AML-193 (cell line): ENCODE measurements around the gene ZAR1L.

Experiments used
- DNase-seq, 2 experiments: peaks; one replicate each; lab custom pipeline; 2025; lab: John Stamatoyannopoulos, UW

ZAR1L gene

DNA sequence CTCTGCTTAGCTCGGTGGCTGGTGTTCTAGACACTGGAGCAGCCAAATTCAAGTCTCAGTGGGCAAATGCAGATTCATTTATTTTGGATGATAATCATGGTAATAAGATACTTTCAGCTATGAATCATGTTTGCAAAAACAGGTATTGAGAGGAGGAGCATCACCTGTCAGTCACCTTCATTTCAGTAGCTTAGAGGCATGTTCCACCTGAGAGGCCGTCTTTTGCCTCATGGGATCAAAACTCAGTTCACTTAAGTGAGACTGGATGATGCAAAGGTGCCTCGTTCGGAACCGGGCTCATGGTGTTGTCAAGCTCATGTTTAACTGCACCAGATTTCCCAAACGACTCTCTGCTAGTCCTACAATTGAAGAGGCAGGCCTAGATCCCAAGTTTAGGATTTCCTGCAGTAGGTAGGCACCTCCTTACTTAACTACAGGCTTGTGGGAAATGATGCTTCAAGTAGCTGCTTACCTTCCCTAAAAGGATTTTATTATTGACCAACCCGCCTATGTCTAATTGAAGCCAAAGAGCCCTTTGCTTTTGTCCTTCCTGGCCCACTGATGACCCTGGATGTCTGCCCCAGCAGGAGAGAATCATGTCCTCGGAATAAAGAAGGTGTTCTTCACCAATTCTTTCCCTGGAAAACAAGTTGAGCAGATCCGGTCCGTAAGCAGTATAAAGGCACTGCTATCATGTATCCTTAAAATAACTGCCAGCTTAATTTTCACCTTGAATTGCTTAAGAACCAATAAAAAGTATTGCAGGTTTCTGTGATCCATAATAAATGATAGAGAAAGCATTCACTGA lies 60.0 kb downstream of the ZAR1L start:
- no peak for DNase-seq

DNA sequence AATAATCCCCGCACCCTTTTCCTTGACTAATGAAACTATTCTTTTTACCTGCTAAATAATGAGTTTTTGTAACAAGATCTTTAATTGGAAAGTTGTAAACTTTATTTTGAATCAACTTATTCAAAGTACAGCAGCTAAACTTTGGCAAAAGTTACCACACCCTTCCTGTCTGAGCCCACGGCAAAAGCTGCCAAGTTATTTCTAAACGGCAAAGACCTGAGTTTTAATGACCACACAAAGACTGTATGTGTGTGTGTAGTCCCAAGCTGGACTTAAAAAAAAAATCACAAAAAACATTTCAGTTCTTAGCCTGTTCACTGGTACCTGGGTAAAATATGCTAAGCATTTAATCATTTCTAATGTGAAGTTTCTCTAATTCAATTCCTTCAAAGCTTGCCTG lies 60.7 kb downstream of the ZAR1L start:
- no peak for DNase-seq

DNA sequence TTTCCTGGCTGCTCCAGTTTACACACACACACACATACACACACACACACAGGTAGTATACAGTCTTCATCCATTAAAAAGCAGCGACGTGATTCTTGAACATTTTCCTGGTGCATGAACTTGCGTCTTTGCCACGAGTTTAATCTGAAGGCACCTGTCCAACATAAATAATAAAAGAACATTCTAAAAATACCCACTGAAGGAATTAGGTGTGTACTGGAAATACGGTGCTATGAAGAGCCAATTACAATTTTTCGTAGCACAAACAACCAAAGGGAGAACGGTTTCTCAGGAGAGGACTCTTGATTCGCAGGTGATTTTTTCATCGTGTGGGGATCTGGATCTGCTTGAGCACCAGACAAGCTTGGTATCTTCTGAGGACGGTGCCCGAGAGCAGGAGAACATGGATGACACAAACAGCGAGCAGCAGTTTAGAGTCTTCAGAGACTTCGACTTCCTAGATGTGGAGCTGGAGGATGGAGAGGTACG lies 61.2 kb downstream of the ZAR1L start:
- no peak for DNase-seq
